ENCODE results near the gene FLNA.

- TF ChIP-seq CTCF (IDR thresholded peaks at IDR 0.05) = no peak
- TF ChIP-seq POLR2A (IDR thresholded peaks at IDR 0.05) = no peak
These were observed 52.8 kb downstream of the FLNA start for GRCh38 chrX:154321594-154321993.

All from testis (tissue), 2 donors.